ENCODE results near the gene NDFIP2.

The NDFIP2 gene

GRCh38 chr13:79541426-79542049, 60.6 kb downstream of the NDFIP2 start:
- peak; percentile 31; the same call in 1 of the 2 replicates for TF ChIP-seq CTCF (IDR thresholded peaks at IDR 0.05; ENCODE audit: borderline replicate concordance, insufficient read depth, low read depth, low read length)
- H3K4me3 ChIP-seq (ENCODE audit: low read depth, low read length), result no peak overlapping the region

GRCh38 chr13:79543883-79544282, 62.9 kb downstream of the NDFIP2 start:
- H3K4me3 ChIP-seq (ENCODE audit: low read depth, low read length), result no peak overlapping the region
- no peak for TF ChIP-seq CTCF (IDR thresholded peaks at IDR 0.05; ENCODE audit: borderline replicate concordance, insufficient read depth, low read depth, low read length)

- no peak for TF ChIP-seq CTCF (IDR thresholded peaks at IDR 0.05; ENCODE audit: borderline replicate concordance, insufficient read depth, low read depth, low read length)
- no peak overlapping the region for H3K4me3 ChIP-seq (ENCODE audit: low read depth, low read length)
These were observed 66.5 kb downstream of the NDFIP2 start for GRCh38 chr13:79547211-79548195.

- no peak overlapping the region for H3K4me3 ChIP-seq (ENCODE audit: low read depth, low read length)
- no peak for TF ChIP-seq CTCF (IDR thresholded peaks at IDR 0.05; ENCODE audit: borderline replicate concordance, insufficient read depth, low read depth, low read length)
These were observed 67.9 kb downstream of the NDFIP2 start for GRCh38 chr13:79548902-79549301.

GRCh38 chr13:79549355-79550106, 68.6 kb downstream of the NDFIP2 start:
- H3K4me3 ChIP-seq (ENCODE audit: low read depth, low read length), result no peak overlapping the region
- no peak for TF ChIP-seq CTCF (IDR thresholded peaks at IDR 0.05; ENCODE audit: borderline replicate concordance, insufficient read depth, low read depth, low read length)

GRCh38 chr13:79557666-79558065, 76.7 kb downstream of the NDFIP2 start:
- no peak for TF ChIP-seq CTCF (IDR thresholded peaks at IDR 0.05; ENCODE audit: borderline replicate concordance, insufficient read depth, low read depth, low read length)
- H3K4me3 ChIP-seq (ENCODE audit: low read depth, low read length), result no peak overlapping the region

Measured in GM12875 (cell line).